Body of pancreas (tissue), 4 donors: ENCODE measurements around the gene CUEDC1.

Experiments used
- CTCF ChIP-seq, 7 experiments: fragments of 450-650 bp in 4 of 7; fragments of 200-600 bp in 3 of 7; sonication (generic) in 3 of 7; IDR thresholded peaks; one replicate each; pipeline ENCODE4 v1.5.1; 2016 to 2019; ENCODE audit warnings: antibody characterized with exemption in 7 of 7
- POLR2A ChIP-seq, 3 donors: fragments of 450-650 bp; IDR thresholded peaks; one replicate each; pipeline ENCODE4 v1.6.1; 2016; ENCODE audit warnings: antibody characterized with exemption in 3 of 3, mild to moderate bottlenecking in 2 of 3

GRCh38 chr17:57832314-57833178 lies 122.7 kb downstream of the CUEDC1 start:
- TF ChIP-seq CTCF (IDR thresholded peaks at IDR 0.05) (no peak), POLR2A (IDR thresholded peaks at IDR 0.05) (no peak)
